Measurements from ENCODE around the gene RBM33. TPM values are rescaled to one million over a fixed set of nuclear protein-coding genes. Genes with fewer than 3 reads are reported as not detected.

The RBM33 gene
- total and polyA plus RNA-seq, 9 of the 15 experiments (the other 6 are each of a cell fraction or from before 2014, with no cell fraction given), result 4.4 to 80.7 (median 27.3) TPM

DNA sequence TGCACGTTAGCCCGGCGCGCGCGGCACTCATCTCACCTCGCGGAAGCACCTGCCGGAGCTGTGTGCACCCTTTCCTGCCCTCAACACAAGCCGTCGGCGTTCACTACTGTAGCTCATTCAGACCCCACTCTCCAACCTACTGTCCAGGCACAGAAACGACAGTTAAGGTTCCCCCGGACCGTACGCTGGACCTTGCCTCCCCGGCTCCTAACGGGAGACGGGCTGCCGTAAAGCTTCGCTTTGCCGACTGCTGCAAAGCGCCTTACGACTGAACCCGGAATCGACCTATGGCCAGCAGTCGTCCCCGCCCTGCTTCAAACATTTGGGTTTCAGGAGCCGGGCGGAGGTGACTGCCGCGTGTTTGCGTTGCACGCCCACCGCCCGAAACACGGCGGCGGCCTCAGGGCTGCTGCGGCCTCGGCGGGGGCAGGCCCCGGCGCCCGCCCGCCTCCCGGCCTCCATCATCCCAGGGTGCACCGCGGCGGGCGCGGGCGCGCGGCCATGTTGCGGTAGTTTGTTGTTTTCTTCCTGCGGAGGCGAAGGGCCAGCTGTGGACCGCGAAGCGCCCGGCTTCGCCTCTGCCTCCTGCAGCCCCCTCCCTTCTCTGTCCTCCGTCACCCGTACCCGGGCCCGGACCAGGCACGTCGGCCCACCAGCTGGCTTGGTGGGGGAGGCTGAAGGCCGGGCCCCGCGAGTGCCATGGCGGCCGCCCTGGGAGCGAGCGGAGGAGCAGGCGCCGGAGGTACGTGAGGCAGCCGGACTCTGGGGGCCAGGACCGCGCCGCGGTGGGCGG lies at the start of gene RBM33 (continued):
- TF ChIP-seq, protein P1, sequence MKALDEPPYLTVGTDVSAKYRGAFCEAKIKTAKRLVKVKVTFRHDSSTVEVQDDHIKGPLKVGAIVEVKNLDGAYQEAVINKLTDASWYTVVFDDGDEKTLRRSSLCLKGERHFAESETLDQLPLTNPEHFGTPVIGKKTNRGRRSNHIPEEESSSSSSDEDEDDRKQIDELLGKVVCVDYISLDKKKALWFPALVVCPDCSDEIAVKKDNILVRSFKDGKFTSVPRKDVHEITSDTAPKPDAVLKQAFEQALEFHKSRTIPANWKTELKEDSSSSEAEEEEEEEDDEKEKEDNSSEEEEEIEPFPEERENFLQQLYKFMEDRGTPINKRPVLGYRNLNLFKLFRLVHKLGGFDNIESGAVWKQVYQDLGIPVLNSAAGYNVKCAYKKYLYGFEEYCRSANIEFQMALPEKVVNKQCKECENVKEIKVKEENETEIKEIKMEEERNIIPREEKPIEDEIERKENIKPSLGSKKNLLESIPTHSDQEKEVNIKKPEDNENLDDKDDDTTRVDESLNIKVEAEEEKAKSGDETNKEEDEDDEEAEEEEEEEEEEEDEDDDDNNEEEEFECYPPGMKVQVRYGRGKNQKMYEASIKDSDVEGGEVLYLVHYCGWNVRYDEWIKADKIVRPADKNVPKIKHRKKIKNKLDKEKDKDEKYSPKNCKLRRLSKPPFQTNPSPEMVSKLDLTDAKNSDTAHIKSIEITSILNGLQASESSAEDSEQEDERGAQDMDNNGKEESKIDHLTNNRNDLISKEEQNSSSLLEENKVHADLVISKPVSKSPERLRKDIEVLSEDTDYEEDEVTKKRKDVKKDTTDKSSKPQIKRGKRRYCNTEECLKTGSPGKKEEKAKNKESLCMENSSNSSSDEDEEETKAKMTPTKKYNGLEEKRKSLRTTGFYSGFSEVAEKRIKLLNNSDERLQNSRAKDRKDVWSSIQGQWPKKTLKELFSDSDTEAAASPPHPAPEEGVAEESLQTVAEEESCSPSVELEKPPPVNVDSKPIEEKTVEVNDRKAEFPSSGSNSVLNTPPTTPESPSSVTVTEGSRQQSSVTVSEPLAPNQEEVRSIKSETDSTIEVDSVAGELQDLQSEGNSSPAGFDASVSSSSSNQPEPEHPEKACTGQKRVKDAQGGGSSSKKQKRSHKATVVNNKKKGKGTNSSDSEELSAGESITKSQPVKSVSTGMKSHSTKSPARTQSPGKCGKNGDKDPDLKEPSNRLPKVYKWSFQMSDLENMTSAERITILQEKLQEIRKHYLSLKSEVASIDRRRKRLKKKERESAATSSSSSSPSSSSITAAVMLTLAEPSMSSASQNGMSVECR (CRISPR knock-in tag; IDR thresholded peaks at IDR 0.05), result peak; percentile 87; the same call in 1 of the 2 replicates
- TF ChIP-seq ZNF57 (CRISPR knock-in tag; IDR thresholded peaks at IDR 0.05) (no peak), ZNF668 (CRISPR knock-in tag; IDR thresholded peaks at IDR 0.05) (no peak), PHTF2 (CRISPR knock-in tag; IDR thresholded peaks at IDR 0.05) (no peak), TCF7L2 (IDR thresholded peaks at IDR 0.05; ENCODE audit: low read depth, low read length) (no peak), ZNF282 (CRISPR knock-in tag; IDR thresholded peaks at IDR 0.05) (no peak; the same call in 1 of the 2 replicates), GABPB1 (CRISPR knock-in tag; IDR thresholded peaks at IDR 0.05) (no peak; the same call in 1 of the 2 replicates), JUND (IDR thresholded peaks at IDR 0.05; ENCODE audit: borderline replicate concordance, low read depth, low read length) (no peak), JUND (tag; IDR thresholded peaks at IDR 0.05; ENCODE audit: borderline replicate concordance, low read depth, low read length) (no peak; the same call in 2 of the 3 replicates)
- TF ChIP-seq, protein P2, sequence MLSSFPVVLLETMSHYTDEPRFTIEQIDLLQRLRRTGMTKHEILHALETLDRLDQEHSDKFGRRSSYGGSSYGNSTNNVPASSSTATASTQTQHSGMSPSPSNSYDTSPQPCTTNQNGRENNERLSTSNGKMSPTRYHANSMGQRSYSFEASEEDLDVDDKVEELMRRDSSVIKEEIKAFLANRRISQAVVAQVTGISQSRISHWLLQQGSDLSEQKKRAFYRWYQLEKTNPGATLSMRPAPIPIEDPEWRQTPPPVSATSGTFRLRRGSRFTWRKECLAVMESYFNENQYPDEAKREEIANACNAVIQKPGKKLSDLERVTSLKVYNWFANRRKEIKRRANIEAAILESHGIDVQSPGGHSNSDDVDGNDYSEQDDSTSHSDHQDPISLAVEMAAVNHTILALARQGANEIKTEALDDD (IDR thresholded peaks at IDR 0.05), result no peak
- TF ChIP-seq, protein P3, sequence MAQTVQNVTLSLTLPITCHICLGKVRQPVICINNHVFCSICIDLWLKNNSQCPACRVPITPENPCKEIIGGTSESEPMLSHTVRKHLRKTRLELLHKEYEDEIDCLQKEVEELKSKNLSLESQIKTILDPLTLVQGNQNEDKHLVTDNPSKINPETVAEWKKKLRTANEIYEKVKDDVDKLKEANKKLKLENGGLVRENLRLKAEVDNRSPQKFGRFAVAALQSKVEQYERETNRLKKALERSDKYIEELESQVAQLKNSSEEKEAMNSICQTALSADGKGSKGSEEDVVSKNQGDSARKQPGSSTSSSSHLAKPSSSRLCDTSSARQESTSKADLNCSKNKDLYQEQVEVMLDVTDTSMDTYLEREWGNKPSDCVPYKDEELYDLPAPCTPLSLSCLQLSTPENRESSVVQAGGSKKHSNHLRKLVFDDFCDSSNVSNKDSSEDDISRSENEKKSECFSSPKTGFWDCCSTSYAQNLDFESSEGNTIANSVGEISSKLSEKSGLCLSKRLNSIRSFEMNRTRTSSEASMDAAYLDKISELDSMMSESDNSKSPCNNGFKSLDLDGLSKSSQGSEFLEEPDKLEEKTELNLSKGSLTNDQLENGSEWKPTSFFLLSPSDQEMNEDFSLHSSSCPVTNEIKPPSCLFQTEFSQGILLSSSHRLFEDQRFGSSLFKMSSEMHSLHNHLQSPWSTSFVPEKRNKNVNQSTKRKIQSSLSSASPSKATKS (CRISPR knock-in tag; IDR thresholded peaks at IDR 0.05), result no peak
- TF ChIP-seq, protein P4, sequence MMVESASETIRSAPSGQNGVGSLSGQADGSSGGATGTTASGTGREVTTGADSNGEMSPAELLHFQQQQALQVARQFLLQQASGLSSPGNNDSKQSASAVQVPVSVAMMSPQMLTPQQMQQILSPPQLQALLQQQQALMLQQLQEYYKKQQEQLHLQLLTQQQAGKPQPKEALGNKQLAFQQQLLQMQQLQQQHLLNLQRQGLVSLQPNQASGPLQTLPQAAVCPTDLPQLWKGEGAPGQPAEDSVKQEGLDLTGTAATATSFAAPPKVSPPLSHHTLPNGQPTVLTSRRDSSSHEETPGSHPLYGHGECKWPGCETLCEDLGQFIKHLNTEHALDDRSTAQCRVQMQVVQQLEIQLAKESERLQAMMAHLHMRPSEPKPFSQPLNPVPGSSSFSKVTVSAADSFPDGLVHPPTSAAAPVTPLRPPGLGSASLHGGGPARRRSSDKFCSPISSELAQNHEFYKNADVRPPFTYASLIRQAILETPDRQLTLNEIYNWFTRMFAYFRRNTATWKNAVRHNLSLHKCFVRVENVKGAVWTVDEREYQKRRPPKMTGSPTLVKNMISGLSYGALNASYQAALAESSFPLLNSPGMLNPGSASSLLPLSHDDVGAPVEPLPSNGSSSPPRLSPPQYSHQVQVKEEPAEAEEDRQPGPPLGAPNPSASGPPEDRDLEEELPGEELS (CRISPR knock-in tag; IDR thresholded peaks at IDR 0.05; ENCODE audit: borderline replicate concordance), result no peak
- TF ChIP-seq, protein P5, sequence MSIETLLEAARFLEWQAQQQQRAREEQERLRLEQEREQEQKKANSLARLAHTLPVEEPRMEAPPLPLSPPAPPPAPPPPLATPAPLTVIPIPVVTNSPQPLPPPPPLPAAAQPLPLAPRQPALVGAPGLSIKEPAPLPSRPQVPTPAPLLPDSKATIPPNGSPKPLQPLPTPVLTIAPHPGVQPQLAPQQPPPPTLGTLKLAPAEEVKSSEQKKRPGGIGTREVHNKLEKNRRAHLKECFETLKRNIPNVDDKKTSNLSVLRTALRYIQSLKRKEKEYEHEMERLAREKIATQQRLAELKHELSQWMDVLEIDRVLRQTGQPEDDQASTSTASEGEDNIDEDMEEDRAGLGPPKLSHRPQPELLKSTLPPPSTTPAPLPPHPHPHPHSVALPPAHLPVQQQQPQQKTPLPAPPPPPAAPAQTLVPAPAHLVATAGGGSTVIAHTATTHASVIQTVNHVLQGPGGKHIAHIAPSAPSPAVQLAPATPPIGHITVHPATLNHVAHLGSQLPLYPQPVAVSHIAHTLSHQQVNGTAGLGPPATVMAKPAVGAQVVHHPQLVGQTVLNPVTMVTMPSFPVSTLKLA (conservative IDR thresholded peaks at IDR 0.05), result peak; percentile 36 to 73; a peak in 2 of 4 replicates

Data from K562 (cell line).